ENCODE results near the gene NOLC1. TPM values are rescaled to one million over a fixed set of nuclear protein-coding genes. Genes with fewer than 3 reads are reported as not detected.

NOLC1 gene
- total and polyA plus RNA-seq, 4 donors: 13.6 to 35.9 (median 24.5) TPM

DNA sequence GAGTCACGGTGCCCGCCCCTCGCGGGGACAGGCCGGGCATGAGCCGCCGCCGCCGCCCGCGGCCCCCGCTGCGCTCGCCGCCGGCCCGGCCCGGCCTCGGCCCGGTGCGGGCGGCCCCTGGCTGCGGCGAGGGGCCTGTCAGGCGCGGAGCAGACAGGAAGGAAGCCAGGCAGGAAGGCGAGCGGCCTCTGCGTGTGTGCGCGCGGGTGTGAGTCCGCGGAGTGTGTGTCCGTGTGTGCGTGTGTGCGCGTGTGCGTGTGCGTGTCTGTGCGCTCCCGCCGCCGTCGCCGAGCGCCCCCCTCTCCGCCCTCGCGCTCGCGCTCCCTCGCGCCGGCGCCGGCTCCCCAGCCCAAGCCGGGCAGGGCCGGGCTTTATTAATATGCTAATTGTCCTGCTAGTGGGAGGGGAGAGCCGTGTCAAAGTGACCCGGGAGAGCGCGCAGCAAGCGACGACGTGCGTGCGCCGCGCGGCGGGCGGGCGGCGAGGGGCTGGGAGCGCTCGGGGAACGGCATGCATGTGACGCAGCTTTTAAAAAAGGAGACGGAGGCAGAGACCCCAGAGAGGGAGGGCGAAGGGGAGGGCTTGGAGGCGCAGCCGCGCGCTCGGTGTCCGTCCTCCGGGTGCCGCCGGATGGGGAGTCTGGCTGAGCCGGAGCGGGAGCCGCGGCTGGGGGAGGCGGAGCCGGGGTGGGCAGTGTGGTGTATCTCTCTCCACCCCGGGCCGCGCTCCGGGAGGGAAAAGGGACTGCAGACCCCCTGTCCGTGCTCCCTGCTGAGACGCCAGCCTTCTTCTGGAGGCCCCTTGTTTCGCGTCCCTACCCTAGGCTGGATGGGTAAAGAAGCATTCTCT lies 31.8 kb upstream of the NOLC1 start, which contains the start of gene LDB1:
Gene LDB1 (minus strand): TSS at position 227 of the 849 bp plus-strand sequence. CDS start 258 bp downstream, outside the sequence.
- Histone ChIP-seq H3K27ac (ENCODE audit: low read depth in 1 of 2, low read length in 2 of 2) (peak within 1 kb of the TSS; percentile 93 to 95), H3K27me3 (ENCODE audit: control insufficient read depth in 1 of 2, insufficient read depth in 2 of 2, low read length in 1 of 2) (no peaks in the 10 kb centered on the region), H3K36me3 (ENCODE audit: control insufficient read depth in 1 of 2, insufficient read depth in 2 of 2, low read length in 1 of 2) (no peaks in the 10 kb centered on the region), H3K4me1 (ENCODE audit: control insufficient read depth in 1 of 2, insufficient read depth in 2 of 2, low read length in 2 of 2) (no peaks in the 10 kb centered on the region), H3K4me3 (ENCODE audit: low read length in 2 of 2) (peak within 1 kb of the TSS; percentile 44 to 85), H3K9me3 (ENCODE audit: control insufficient read depth, low read length) (no peaks in the 10 kb centered on the region)
- DNase-seq (peak; percentile 88 to 92), ATAC-seq (ENCODE audit: low FRiP score) (peak; percentile 76)
- 0 to 1% methylated on average over 86 to 104 of the region's 104 CpGs for whole genome bisulfite sequencing, 2 donors
- intact Hi-C loops (cut with DNase I): no loop called here

DNA sequence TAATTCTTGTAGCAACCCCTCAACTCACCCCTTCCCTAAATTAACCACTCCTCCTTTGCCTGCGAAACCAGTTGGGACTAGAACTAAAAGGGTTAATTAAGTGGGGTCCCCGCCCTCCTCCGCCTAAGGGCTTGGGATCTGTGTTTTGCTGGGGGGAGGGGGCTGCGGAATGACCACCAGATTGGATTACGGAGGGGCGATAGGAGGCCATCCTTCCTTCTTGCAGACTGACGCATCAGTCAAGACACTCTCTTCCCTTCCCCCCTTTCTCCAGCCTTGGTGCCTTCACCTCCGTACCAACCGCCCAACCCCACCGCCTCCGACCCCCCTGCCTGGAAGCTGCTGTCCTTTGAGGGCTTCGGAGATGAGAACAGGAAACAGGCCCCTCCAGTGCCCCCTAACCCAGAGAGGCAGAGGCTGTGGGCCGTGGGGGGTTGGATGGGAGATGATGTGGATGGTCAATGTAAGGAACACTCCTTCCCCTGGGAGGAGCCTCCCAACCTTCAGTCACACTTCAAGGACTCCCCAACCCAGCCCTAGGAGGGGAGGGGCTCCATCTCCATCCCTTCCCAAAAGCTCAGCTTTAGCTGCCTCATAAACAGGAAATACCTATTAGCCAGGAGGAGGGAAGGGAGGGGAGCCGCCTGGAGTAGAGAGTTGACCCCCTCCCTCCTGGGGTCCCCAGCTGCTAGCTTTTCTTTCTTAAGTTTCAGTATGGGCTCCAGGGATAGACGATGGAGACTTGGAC lies 31.0 kb upstream of the NOLC1 start:
- no peaks in the 10 kb centered on the region for H3K4me1 ChIP-seq (ENCODE audit: control insufficient read depth in 1 of 2, insufficient read depth in 2 of 2, low read length in 2 of 2)
- H3K27ac ChIP-seq (ENCODE audit: low read depth in 1 of 2, low read length in 2 of 2): peak overlapping the region; percentile 93 to 95
- intact Hi-C loops (cut with DNase I): loop anchor here in 1 of 2 donors (1.0 kb wide), 1 partner anchor 11 kb away; no protein-coding TSS in a partner anchor
- peak; percentile 80 to 81 for DNase-seq
- H3K27me3 ChIP-seq (ENCODE audit: control insufficient read depth in 1 of 2, insufficient read depth in 2 of 2, low read length in 1 of 2): no peaks in the 10 kb centered on the region
- ATAC-seq (ENCODE audit: low FRiP score): peak; percentile 56
- H3K9me3 ChIP-seq (ENCODE audit: control insufficient read depth, low read length): no peaks in the 10 kb centered on the region
- peak overlapping the region; percentile 16 to 85 for H3K4me3 ChIP-seq (ENCODE audit: low read length in 2 of 2)
- WGBS, 2 donors: 0 to 1% methylated on average over 15 of the region's 15 CpGs
- no peaks in the 10 kb centered on the region for H3K36me3 ChIP-seq (ENCODE audit: control insufficient read depth in 1 of 2, insufficient read depth in 2 of 2, low read length in 1 of 2)

- Histone ChIP-seq H3K9me3 (ENCODE audit: control insufficient read depth, low read length) (no peaks in the 10 kb centered on the region), H3K4me1 (ENCODE audit: control insufficient read depth in 1 of 2, insufficient read depth in 2 of 2, low read length in 2 of 2) (no peaks in the 10 kb centered on the region), H3K27me3 (ENCODE audit: control insufficient read depth in 1 of 2, insufficient read depth in 2 of 2, low read length in 1 of 2) (no peaks in the 10 kb centered on the region), H3K4me3 (ENCODE audit: low read length in 2 of 2) (no peak overlapping the region), H3K36me3 (ENCODE audit: control insufficient read depth in 1 of 2, insufficient read depth in 2 of 2, low read length in 1 of 2) (no peaks in the 10 kb centered on the region), H3K27ac (ENCODE audit: low read depth in 1 of 2, low read length in 2 of 2) (peak overlapping the region; percentile 23 to 95)
- ATAC-seq (ENCODE audit: low FRiP score): no peak
- WGBS, 2 donors: 30 to 47% methylated on average over 6 of the region's 6 CpGs
- intact Hi-C loops (cut with DNase I): loop anchor here in 1 of 2 donors (1.0 kb wide), 1 partner anchor 10 kb away; no protein-coding TSS in a partner anchor
- no peak for DNase-seq
Observed at GRCh38 chr10:102121739-102122372, 30.3 kb upstream of the NOLC1 start.

DNA sequence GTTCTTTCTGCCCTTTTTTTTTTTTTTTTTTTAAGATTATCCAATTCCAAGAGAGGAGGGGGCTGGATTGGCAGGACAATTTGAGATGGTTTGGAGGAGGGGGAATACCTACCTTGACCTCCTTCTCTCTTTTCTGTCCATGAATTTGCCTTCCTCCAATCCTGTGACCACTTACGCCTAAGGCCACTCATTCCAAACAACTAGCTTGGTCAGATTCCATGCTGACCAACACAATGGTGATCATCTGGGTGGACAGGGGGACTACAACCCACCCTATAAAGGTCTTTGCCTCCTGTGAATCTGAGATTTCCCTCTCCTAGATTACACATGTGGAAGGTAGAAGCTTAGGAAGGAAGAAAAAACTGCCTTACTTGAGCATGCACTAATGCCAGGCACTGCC lies 29.7 kb upstream of the NOLC1 start:
- H3K27me3 ChIP-seq (ENCODE audit: control insufficient read depth in 1 of 2, insufficient read depth in 2 of 2, low read length in 1 of 2): no peaks in the 10 kb centered on the region
- no peak for DNase-seq
- no peak for ATAC-seq (ENCODE audit: low FRiP score)
- no peak overlapping the region for H3K27ac ChIP-seq (ENCODE audit: low read depth in 1 of 2, low read length in 2 of 2)
- 95 to 100% methylated on average over 1 of the region's 1 CpG for WGBS, 2 donors
- intact Hi-C loops (cut with DNase I): no loop called here
- no peak overlapping the region for H3K4me3 ChIP-seq (ENCODE audit: low read length in 2 of 2)
- no peaks in the 10 kb centered on the region for H3K36me3 ChIP-seq (ENCODE audit: control insufficient read depth in 1 of 2, insufficient read depth in 2 of 2, low read length in 1 of 2)
- no peaks in the 10 kb centered on the region for H3K4me1 ChIP-seq (ENCODE audit: control insufficient read depth in 1 of 2, insufficient read depth in 2 of 2, low read length in 2 of 2)
- no peaks in the 10 kb centered on the region for H3K9me3 ChIP-seq (ENCODE audit: control insufficient read depth, low read length)

GRCh38 chr10:102123223-102123622 lies 29.0 kb upstream of the NOLC1 start:
- Histone ChIP-seq H3K27ac (ENCODE audit: low read depth in 1 of 2, low read length in 2 of 2) (no peak overlapping the region), H3K4me1 (ENCODE audit: control insufficient read depth in 1 of 2, insufficient read depth in 2 of 2, low read length in 2 of 2) (no peaks in the 10 kb centered on the region), H3K9me3 (ENCODE audit: control insufficient read depth, low read length) (no peaks in the 10 kb centered on the region), H3K4me3 (ENCODE audit: low read length in 2 of 2) (no peak overlapping the region), H3K27me3 (ENCODE audit: control insufficient read depth in 1 of 2, insufficient read depth in 2 of 2, low read length in 1 of 2) (no peaks in the 10 kb centered on the region), H3K36me3 (ENCODE audit: control insufficient read depth in 1 of 2, insufficient read depth in 2 of 2, low read length in 1 of 2) (no peaks in the 10 kb centered on the region)
- 93 to 96% methylated on average over 3 of the region's 3 CpGs for WGBS, 2 donors
- no peak for ATAC-seq (ENCODE audit: low FRiP score)
- DNase-seq: no peak
- intact Hi-C loops (cut with DNase I): no loop called here

GRCh38 chr10:102131286-102132170 lies 20.7 kb upstream of the NOLC1 start:
- WGBS, 2 donors: 85 to 87% methylated on average over 8 of the region's 8 CpGs
- Histone ChIP-seq H3K9me3 (ENCODE audit: control insufficient read depth, low read length) (no peaks in the 10 kb centered on the region), H3K4me3 (ENCODE audit: low read length in 2 of 2) (no peak overlapping the region), H3K36me3 (ENCODE audit: control insufficient read depth in 1 of 2, insufficient read depth in 2 of 2, low read length in 1 of 2) (no peaks in the 10 kb centered on the region), H3K4me1 (ENCODE audit: control insufficient read depth in 1 of 2, insufficient read depth in 2 of 2, low read length in 2 of 2) (no peaks in the 10 kb centered on the region), H3K27ac (ENCODE audit: low read depth in 1 of 2, low read length in 2 of 2) (no peak overlapping the region), H3K27me3 (ENCODE audit: control insufficient read depth in 1 of 2, insufficient read depth in 2 of 2, low read length in 1 of 2) (no peaks in the 10 kb centered on the region)
- ATAC-seq (ENCODE audit: low FRiP score) (no peak), DNase-seq (no peak)
- intact Hi-C loops (cut with DNase I): loop anchor here in 1 of 2 donors (1.0 kb wide), 1 partner anchor 10 kb away; no protein-coding TSS in a partner anchor

DNA sequence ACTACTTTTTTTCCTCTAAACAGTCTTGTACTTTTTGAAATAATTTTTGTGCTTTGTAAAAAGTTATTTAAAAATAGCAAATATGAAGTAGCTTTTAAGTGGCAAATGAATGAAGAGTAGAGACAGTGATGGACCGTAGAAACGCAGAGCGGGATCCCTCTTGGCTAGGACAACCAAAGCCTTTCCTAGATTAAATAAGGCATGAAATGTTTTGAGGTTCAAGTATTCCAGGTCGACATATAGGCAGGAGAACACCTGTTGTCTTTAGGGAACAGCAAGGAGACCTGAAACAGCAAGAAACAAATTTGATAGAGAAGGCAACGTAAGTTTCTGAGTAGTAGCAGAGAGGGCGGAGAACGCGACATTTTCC lies 20.0 kb upstream of the NOLC1 start:
- intact Hi-C loops (cut with DNase I): loop anchor here in 1 of 2 donors (1.0 kb wide), 1 partner anchor 11 kb away; no protein-coding TSS in a partner anchor
- Histone ChIP-seq H3K27me3 (ENCODE audit: control insufficient read depth in 1 of 2, insufficient read depth in 2 of 2, low read length in 1 of 2) (no peaks in the 10 kb centered on the region), H3K27ac (ENCODE audit: low read depth in 1 of 2, low read length in 2 of 2) (peak overlapping the region in 1 of 2 donors; percentile 48), H3K9me3 (ENCODE audit: control insufficient read depth, low read length) (no peaks in the 10 kb centered on the region), H3K4me3 (ENCODE audit: low read length in 2 of 2) (no peak overlapping the region), H3K4me1 (ENCODE audit: control insufficient read depth in 1 of 2, insufficient read depth in 2 of 2, low read length in 2 of 2) (no peaks in the 10 kb centered on the region), H3K36me3 (ENCODE audit: control insufficient read depth in 1 of 2, insufficient read depth in 2 of 2, low read length in 1 of 2) (no peaks in the 10 kb centered on the region)
- DNase-seq (no peak), ATAC-seq (ENCODE audit: low FRiP score) (no peak)
- WGBS, 2 donors: 18 to 23% methylated on average over 8 of the region's 8 CpGs
